Activated T-cell treated with anti-CD3 and anti-CD28 coated beads, Interleukin-2, amount 50 U/mL, for 48 hours (primary cell): ENCODE measurements around the gene CSNK1D.

ENCODE experiments used
- DNase-seq, 2 experiments: peaks; one replicate each; pipeline ENCODE4 v3.0.0-alpha.2; 2020

Gene CSNK1D

DNA sequence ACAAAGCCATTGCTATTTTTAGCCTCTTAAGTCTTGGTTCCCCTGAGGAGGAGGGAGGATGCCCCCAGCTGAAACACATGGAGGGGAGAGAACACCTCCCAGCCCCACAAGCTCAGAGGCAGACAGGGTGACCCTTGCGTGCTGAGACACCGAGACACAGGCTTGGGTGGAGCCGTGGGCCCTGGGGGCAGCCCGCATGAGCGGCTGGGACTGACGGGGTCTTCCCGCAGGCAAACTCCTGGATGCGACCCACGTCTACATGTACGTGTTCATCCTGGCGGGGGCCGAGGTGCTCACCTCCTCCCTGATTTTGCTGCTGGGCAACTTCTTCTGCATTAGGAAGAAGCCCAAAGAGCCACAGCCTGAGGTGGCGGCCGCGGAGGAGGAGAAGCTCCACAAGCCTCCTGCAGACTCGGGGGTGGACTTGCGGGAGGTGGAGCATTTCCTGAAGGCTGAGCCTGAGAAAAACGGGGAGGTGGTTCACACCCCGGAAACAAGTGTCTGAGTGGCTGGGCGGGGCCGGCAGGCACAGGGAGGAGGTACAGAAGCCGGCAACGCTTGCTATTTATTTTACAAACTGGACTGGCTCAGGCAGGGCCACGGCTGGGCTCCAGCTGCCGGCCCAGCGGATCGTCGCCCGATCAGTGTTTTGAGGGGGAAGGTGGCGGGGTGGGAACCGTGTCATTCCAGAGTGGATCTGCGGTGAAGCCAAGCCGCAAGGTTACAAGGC lies 34.9 kb downstream of the CSNK1D start:
- peak; percentile 79 to 81 for DNase-seq

DNA sequence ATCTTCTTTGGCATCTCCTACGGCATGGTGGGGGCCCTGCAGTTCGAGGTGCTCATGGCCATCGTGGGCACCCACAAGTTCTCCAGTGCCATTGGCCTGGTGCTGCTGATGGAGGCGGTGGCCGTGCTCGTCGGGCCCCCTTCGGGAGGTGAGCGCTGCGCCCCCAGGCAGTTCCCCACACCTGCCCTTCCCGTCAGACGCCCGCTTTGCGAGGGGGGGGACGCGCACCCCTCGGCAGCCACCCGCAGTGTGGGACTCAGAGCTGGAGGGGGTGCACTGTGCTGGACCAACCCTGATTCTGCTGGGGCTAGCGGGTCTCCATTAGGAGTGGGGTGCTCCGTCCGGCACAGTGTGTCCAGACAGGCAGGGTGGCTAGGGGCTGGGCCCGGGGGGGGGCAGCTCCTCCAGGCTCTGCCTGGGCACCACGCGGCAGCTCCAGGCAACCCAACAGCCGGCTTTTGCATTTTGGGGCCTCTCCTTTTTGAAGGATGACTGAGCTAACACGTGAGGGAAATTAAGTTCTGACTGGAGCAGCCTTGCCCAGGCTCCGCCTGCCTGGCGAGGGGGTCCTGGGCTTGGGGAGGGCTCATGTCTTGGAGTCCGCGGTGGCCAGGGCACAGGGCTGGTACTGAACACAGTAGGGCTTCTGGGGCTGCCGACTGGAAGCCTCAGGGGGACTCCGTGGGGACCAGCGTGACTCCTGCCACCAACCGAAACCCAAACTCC lies 35.6 kb downstream of the CSNK1D start:
- DNase-seq = no peak

DNA sequence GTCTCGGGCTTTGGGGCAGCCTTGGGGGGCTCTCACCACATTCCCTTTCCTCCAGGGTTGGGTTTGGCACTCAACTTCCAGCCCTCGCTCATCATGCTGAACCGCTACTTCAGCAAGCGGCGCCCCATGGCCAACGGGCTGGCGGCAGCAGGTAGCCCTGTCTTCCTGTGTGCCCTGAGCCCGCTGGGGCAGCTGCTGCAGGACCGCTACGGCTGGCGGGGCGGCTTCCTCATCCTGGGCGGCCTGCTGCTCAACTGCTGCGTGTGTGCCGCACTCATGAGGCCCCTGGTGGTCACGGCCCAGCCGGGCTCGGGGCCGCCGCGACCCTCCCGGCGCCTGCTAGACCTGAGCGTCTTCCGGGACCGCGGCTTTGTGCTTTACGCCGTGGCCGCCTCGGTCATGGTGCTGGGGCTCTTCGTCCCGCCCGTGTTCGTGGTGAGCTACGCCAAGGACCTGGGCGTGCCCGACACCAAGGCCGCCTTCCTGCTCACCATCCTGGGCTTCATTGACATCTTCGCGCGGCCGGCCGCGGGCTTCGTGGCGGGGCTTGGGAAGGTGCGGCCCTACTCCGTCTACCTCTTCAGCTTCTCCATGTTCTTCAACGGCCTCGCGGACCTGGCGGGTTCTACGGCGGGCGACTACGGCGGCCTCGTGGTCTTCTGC lies 36.3 kb downstream of the CSNK1D start:
- no peak for DNase-seq

GRCh38 chr17:82236142-82236971 lies 37.1 kb downstream of the CSNK1D start:
- peak; percentile 82 to 84 for DNase-seq

GRCh38 chr17:82235775-82236141 lies 37.7 kb downstream of the CSNK1D start:
- DNase-seq = no peak

DNA sequence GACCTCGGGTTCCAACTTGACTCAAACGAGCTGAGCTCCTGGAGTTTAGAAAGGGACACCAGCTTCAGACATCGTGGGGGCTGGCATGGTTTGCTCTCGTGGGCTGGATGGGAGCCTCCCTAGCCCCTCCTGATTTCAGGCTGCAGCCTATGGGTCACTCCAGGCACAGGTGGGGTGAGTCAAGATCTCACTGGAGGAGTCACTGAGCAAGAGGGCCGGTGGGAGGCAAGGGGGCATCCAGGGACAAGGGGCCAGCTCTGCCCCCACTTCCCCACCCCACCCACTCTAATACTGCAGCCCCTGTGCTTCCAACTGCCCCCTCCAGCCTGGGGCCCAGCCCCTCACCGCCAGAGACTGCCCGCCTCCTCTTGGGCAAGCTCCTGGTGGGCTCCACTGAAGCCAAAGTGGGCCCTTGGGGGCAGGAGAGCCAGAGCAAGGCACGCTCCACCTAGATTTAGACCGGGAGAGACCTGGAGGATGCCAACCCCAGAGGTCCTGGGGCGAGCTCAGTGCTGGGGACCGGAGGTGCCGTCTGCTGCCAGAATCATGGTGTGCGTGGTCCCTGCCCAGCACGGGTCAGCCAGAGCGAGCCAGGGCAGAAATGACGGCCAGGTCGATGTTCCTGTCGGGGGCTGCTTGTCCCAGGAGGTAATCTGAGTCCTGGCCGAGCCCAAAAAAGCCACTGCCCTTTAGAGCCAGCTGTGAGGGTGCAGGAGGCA lies 38.3 kb downstream of the CSNK1D start:
- no peak for DNase-seq

DNA sequence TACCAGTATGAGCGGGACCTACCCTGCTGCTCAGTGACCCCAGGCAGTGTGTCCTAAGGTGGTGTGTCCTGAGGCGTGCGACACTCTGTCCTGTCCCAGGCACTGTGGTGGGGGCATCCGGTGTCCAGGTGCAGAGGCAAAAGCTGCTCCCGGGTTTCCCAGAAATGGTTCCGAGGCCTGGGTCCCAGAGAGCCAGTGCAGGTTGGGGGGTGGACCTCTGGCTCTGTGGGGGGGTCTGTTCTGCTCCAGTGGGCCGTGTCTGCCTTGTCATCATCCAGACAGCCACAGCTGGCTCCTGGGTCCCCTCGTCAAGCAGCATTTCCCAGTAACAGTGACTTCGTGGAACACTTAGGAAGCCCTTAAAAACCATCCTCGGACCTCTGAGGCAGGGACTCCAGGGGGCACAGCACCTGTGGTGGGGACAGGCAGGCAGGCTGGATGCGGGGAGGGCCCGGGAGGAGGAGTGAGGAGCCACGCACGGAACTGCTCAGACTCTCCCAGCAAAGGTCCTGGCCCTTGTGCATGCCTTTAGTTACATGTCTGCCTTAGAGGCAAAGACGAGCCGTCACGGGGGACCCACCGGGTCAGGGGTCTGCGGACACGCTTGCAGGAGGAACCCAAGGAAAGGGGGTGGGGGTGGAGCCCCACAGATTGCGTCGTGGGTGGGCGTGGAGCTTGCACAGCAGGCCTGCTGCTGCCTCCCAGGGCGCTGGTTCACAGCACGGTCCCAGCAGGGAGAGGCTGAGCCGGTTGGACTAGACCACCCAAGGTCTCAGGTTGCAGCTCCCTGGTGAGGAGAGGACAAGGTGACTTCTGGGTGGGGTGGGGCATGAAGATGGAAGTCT lies 39.1 kb downstream of the CSNK1D start:
- no peak for DNase-seq

- no peak for DNase-seq
These were observed 40.4 kb downstream of the CSNK1D start for GRCh38 chr17:82232876-82233785.

DNA sequence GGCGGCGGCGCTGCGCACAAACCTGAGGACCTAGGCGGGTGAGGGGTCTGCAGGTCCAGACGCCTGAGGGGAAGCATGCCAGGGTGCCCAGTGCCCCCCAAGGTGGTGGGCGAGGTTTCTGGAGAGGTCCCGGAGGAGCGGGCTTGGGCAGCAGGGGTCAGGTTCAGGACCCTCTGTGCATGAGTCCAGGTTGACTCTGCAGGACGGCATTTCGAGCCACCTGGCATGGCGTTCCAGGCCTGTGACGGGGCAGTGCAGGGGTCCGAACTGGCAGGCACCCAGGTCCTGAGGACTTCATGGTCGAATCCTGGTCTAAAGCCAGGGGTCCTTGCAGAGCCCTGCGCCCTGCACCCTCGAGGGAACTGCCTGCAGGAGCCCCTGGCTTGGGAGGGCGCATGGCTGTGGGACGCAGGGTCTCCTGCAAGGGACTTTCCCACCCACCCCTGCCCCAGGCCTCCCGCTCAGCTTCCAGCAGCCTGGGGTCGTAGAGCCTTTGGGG lies 41.1 kb downstream of the CSNK1D start:
- DNase-seq = no peak

DNA sequence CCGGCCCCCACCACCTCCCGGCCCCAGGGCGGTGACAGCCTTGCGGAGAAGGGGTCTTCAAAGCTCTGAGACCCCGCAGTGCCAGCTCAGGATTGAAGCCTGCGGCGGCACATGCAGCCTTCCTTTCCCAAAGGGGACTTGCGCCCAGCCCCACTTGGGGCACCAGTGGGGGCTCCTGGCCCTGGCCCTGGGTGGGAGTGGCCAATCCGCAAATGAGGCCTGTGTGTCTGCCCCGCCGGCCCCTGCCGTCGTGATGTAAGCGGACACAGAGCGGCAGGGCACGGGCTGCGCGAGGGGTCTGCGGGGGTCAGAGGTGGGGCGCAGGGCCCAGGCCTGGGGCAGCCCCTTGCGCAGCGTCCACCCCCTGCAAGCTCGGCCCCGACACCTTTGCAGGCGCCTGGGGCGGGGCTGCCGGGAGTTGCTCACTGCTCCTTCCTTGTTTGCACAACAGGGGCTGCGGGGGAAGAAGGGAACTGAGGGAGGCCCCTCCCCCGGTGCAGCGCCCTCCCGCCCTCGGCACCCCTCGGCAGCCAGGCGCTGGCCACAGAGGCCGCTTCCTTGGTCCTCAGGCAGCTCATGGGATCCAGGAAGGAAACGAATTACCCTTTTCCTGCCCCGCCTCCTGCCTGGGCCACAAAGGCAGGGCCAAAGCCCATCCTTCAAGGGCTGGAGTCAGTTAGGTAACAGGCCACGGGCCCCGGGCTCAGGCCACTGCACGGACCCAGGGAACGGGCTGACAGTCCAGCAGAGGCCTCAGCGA lies 41.8 kb downstream of the CSNK1D start:
- peak; percentile 48 to 57 for DNase-seq

DNA sequence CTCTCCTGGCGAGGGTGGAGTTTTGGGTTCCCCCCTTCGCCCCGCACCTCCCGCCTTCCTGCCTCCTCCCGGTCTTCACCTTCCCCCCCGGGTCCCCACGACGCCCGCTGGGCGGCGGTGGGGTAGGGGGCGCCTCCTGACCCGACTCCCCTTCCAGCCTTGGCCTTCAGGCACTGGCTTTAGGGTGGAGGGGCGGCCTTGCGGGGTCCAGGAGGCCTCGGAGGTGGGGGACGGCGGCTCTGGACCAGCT lies 42.3 kb downstream of the CSNK1D start:
- no peak for DNase-seq

GRCh38 chr17:82230609-82231311 lies 42.7 kb downstream of the CSNK1D start:
- DNase-seq = peak; percentile 75 to 82

- DNase-seq = no peak
These were observed 43.5 kb downstream of the CSNK1D start for GRCh38 chr17:82229698-82230608.

DNA sequence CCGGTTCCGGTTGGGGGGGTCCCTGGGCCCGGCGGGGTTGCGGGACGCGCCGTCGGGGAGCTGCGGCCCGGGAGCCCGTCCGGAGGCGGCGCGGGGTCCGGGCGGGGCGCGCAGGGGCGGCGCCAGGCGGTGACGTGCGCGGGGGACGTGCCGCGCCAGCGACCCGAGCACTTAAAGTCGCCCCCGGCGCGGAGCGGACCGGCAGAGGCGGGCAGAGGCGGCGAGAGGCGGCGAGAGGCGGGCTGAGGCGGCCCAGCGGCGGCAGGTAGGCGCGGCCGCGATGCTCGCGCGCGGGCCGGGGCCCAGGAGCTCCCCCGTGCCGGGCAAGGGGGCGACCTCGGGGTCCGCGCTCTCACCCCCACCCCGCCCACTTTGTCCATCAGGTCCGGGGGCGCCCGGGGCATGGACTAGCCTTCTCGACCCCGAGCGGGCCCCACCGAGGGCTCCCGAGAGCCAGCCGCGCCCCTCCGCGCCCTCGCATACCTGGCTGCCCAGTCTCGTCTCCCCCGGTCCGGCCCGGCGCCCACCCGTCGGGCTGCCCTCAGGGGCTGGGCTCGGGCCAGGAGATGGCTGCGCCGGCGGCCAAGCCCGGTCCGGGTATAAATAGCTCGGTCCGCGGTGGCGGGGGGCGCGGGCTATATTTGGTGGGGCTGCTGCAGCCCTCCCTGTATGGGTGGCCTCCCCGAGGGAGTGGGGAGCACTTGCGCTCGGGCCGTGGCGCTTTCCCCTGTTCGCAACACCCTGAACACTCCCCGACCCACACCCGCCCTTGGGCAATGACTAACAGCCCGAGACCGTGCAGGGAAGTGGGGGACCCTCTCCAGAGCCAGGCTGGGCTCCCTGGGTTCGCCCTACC lies 44.4 kb downstream of the CSNK1D start, which contains the start of gene SLC16A3:
TSS of gene SLC16A3 (plus strand) at position 201 of the 856 bp plus-strand sequence. CDS start 6,967 bp downstream, outside the sequence.
- DNase-seq = peak; percentile 65 to 79

DNA sequence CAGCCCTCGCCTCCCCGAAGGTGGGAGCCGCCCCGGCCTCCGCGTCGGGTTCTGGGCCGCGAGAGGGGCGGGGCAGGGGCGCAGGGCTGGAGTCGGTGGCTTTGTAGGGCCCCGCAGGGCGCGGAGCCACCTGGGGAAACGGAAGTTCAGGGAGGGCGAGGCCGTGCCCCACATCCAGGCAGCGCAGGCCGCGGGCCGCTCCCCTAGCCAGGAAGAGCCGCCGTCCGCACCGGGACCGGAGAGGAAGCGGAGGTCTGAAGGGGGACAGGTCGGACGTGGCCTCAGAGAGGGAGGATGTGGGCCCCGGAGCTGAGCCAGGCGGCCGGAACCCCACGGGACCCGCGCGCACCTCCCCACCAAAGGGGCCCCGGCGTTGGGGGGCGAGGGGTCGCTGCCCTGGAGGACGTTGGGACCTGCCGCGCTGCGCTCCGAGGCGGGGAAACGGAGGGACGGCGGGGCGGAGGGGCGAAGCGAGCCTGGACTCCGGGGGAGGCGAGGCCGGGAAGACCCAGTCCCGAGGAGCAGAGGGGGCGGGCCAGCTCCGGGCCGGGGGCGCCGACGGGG lies 45.1 kb downstream of the CSNK1D start:
- peak; percentile 72 to 77 for DNase-seq

DNA sequence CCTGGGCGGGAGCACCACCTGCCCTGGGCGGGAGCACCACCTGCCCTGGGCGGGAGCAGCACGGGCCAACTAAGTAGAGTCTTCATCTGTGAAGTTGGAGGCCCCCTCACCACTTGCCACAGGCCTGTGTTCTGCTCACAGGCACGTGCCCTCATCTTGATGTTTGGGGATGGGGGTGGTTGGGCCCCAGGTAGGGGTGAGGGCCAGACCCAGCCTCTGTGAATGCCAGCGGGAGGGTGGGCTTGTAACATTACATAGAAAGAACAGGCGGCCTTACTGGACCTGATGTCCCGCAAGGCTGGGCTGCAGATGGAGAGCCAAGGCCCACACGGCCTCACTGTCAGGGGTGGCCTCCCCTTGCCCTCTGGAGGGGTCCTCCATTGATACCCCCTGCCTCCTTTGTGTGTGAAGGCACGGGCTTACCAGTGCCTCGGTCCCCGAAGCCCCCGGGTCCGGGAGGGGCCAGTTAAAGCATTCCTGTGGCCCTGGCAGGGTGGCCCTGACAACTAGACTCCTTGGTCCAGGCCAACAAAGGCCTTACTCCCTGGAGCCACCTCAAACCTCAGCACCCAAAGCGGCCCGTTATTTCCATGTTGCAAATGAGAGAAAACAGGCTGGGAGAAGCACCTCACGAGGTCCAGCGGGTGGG lies 45.7 kb downstream of the CSNK1D start:
- DNase-seq = no peak
